ENCODE measurements around the gene MACIR. TPM values are rescaled to one million over a fixed set of nuclear protein-coding genes. Genes with fewer than 3 reads are reported as not detected.

The MACIR gene
- total RNA-seq, 2 experiments from 2014 or later, result 1.3 to 1.6 TPM

DNA sequence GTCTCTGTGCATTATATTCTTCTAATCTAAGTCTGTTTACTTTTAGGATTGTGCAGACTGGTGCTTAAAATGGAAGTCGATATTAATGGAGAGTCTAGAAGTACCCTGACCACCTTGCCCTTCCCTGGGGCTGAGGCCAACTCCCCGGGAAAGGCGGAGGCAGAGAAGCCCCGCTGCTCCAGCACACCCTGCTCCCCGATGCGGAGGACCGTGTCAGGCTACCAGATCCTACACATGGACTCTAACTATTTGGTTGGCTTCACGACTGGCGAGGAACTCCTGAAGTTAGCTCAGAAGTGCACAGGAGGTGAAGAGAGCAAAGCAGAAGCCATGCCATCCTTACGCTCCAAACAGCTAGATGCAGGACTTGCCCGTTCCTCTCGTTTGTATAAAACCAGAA, 17.3 kb downstream of the MACIR start:
- ATAC-seq (ENCODE audit: poor library complexity) (no peak), DNase-seq (no peak)
- intact Hi-C loops (cut with DNase I, micrococcal nuclease), result no loop called here
- ChIA-PET CTCF (no interaction called here), POLR2A (interaction anchor here (2.6 kb wide), 1 partner anchor 17 kb away, joined by 12 read pairs; the partner anchor contains the start of gene MACIR)
- peaks cover 10% of the 10 kb centered on the region for H3K4me1 Mint-ChIP-seq (ENCODE audit: low read depth)
- Histone ChIP-seq H3K9me3 (ENCODE audit: control insufficient read depth in 1 of 2, insufficient read depth in 1 of 2, low read length in 2 of 2) (no peaks in the 10 kb centered on the region), H3K4me3 (ENCODE audit: low read length) (no peak overlapping the region), H3K4me1 (ENCODE audit: insufficient read depth, low read length) (no peaks in the 10 kb centered on the region), H3K27ac (ENCODE audit: low read depth in 1 of 2, low read length in 2 of 2) (no peak overlapping the region), H3K27me3 (ENCODE audit: control insufficient read depth in 1 of 2, insufficient read depth in 2 of 2, low read length in 2 of 2) (no peaks in the 10 kb centered on the region), H3K36me3 (ENCODE audit: insufficient read depth, low read length) (peaks cover 7% of the 10 kb centered on the region)
- H3K27ac Mint-ChIP-seq, result no peak overlapping the region
- peaks cover 11% of the 10 kb centered on the region for H3K36me3 Mint-ChIP-seq (ENCODE audit: low read depth)
- H3K27me3 Mint-ChIP-seq, result no peaks in the 10 kb centered on the region
- no peaks in the 10 kb centered on the region for H3K9me3 Mint-ChIP-seq
- H3K4me3 Mint-ChIP-seq, result no peak overlapping the region
- TF ChIP-seq, protein P1, sequence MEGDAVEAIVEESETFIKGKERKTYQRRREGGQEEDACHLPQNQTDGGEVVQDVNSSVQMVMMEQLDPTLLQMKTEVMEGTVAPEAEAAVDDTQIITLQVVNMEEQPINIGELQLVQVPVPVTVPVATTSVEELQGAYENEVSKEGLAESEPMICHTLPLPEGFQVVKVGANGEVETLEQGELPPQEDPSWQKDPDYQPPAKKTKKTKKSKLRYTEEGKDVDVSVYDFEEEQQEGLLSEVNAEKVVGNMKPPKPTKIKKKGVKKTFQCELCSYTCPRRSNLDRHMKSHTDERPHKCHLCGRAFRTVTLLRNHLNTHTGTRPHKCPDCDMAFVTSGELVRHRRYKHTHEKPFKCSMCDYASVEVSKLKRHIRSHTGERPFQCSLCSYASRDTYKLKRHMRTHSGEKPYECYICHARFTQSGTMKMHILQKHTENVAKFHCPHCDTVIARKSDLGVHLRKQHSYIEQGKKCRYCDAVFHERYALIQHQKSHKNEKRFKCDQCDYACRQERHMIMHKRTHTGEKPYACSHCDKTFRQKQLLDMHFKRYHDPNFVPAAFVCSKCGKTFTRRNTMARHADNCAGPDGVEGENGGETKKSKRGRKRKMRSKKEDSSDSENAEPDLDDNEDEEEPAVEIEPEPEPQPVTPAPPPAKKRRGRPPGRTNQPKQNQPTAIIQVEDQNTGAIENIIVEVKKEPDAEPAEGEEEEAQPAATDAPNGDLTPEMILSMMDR (IDR thresholded peaks at IDR 0.05), result no peak

DNA sequence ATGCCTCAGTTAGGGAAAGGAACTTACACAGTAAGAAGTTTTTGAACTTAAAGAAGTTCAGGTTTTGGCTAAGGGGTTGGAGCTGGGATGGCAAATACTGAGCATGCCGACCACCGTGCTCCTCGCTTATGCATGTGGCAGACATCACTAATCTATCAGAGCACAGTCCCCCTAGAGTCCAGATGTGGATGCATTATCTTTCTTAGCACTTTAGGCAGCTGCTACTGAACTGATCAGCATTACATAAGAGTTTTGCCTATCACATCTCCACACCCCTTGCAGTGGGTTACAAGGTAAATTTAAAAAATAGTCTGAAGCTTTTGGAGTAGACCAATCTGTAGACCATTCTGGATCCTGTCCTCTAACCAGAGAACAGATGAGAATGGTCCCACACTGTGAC, 22.4 kb downstream of the MACIR start:
- intact Hi-C loops (cut with DNase I, micrococcal nuclease), result no loop called here
- CTCF ChIA-PET, result interaction anchor here (0.6 kb wide), 1 partner anchor 126 kb away, joined by 3 read pairs; no protein-coding TSS in a partner anchor
- POLR2A ChIA-PET, result interaction anchor here (0.6 kb wide), 1 partner anchor 32 kb away, joined by 3 read pairs; no protein-coding TSS in a partner anchor

DNA sequence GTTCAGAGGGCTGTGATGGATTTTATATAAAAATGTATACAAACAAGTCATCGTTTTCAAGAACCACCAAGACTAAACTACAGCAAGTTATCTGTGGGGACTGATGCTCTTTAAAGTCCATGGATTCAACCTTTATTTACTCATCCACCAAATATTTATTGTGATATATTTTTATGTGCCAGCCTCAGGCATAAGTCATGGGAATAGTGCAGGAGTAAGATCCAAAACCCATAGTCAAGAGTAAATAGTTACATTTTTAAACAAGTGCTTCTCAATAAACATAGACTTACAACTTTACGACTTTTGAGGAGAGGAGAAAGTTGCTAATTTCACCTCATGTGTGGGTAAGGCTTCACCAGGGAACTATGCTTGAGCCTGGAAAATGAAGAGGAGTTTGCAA, 24.6 kb downstream of the MACIR start:
- DNase-seq, result no peak
- Histone ChIP-seq H3K4me3 (ENCODE audit: low read length) (no peak overlapping the region), H3K36me3 (ENCODE audit: insufficient read depth, low read length) (no peaks in the 10 kb centered on the region), H3K27ac (ENCODE audit: low read depth in 1 of 2, low read length in 2 of 2) (no peak overlapping the region), H3K9me3 (ENCODE audit: control insufficient read depth in 1 of 2, insufficient read depth in 1 of 2, low read length in 2 of 2) (no peaks in the 10 kb centered on the region), H3K27me3 (ENCODE audit: control insufficient read depth in 1 of 2, insufficient read depth in 2 of 2, low read length in 2 of 2) (no peaks in the 10 kb centered on the region), H3K4me1 (ENCODE audit: insufficient read depth, low read length) (no peaks in the 10 kb centered on the region)
- H3K4me3 Mint-ChIP-seq, result no peak overlapping the region
- POLR2A ChIA-PET, result no interaction called here
- H3K27me3 Mint-ChIP-seq, result no peaks in the 10 kb centered on the region
- TF ChIP-seq, protein P1 (IDR thresholded peaks at IDR 0.05), result no peak
- H3K9me3 Mint-ChIP-seq, result no peaks in the 10 kb centered on the region
- no peaks in the 10 kb centered on the region for H3K36me3 Mint-ChIP-seq (ENCODE audit: low read depth)
- H3K27ac Mint-ChIP-seq, result no peak overlapping the region
- CTCF ChIA-PET, result no interaction called here
- H3K4me1 Mint-ChIP-seq (ENCODE audit: low read depth), result no peaks in the 10 kb centered on the region
- no peak for ATAC-seq (ENCODE audit: poor library complexity)
- intact Hi-C loops (cut with DNase I, micrococcal nuclease), result no loop called here

More for the DNA sequence above, 22.4 kb downstream of the MACIR start:
- TF ChIP-seq, protein P1 (IDR thresholded peaks at IDR 0.05), result no peak
- H3K4me1 Mint-ChIP-seq (ENCODE audit: low read depth), result no peaks in the 10 kb centered on the region
- no peaks in the 10 kb centered on the region for H3K9me3 Mint-ChIP-seq
- Histone ChIP-seq H3K27ac (ENCODE audit: low read depth in 1 of 2, low read length in 2 of 2) (no peak overlapping the region), H3K4me1 (ENCODE audit: insufficient read depth, low read length) (no peaks in the 10 kb centered on the region), H3K9me3 (ENCODE audit: control insufficient read depth in 1 of 2, insufficient read depth in 1 of 2, low read length in 2 of 2) (no peaks in the 10 kb centered on the region), H3K4me3 (ENCODE audit: low read length) (no peak overlapping the region), H3K36me3 (ENCODE audit: insufficient read depth, low read length) (peaks cover 7% of the 10 kb centered on the region), H3K27me3 (ENCODE audit: control insufficient read depth in 1 of 2, insufficient read depth in 2 of 2, low read length in 2 of 2) (no peaks in the 10 kb centered on the region)
- no peak overlapping the region for H3K27ac Mint-ChIP-seq
- no peak overlapping the region for H3K4me3 Mint-ChIP-seq
- H3K27me3 Mint-ChIP-seq, result no peaks in the 10 kb centered on the region
- peaks cover 7% of the 10 kb centered on the region for H3K36me3 Mint-ChIP-seq (ENCODE audit: low read depth)
- DNase-seq (no peak), ATAC-seq (ENCODE audit: poor library complexity) (no peak)
